ENCODE measurements around the gene FIBIN.
A peak's percentile ranks its signal among the peaks of the same experiment; 100 is the strongest.

FIBIN gene

DNA sequence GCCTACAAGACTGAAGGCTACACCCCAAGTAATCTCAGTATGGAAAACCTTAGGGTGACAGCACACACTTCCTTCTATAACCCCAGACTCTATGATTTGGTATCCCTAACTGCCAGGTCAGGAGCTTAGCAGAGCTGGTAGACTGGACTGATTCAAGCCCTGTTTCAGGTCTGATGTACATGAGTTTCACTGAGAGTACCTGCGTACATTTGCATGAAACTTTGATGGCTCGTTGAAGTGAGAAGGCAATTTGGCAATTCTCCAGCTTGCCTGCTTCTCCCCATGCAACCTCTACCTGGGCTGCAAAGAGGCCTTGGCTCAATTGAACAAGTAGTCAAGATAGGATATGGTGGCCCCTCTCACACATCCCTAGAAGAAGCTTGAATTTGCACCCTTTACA is 10.2 kb downstream of the FIBIN start:
- TF ChIP-seq, protein P1, sequence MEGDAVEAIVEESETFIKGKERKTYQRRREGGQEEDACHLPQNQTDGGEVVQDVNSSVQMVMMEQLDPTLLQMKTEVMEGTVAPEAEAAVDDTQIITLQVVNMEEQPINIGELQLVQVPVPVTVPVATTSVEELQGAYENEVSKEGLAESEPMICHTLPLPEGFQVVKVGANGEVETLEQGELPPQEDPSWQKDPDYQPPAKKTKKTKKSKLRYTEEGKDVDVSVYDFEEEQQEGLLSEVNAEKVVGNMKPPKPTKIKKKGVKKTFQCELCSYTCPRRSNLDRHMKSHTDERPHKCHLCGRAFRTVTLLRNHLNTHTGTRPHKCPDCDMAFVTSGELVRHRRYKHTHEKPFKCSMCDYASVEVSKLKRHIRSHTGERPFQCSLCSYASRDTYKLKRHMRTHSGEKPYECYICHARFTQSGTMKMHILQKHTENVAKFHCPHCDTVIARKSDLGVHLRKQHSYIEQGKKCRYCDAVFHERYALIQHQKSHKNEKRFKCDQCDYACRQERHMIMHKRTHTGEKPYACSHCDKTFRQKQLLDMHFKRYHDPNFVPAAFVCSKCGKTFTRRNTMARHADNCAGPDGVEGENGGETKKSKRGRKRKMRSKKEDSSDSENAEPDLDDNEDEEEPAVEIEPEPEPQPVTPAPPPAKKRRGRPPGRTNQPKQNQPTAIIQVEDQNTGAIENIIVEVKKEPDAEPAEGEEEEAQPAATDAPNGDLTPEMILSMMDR (IDR thresholded peaks at IDR 0.05; ENCODE audit: low read depth, low read length, missing control alignments), result no peak
- no peak for DNase-seq (ENCODE audit: extremely low read depth, low read depth)
- H3K4me3 ChIP-seq (replicated peaks; ENCODE audit: low read depth, low read length), result no peak overlapping the region

DNA sequence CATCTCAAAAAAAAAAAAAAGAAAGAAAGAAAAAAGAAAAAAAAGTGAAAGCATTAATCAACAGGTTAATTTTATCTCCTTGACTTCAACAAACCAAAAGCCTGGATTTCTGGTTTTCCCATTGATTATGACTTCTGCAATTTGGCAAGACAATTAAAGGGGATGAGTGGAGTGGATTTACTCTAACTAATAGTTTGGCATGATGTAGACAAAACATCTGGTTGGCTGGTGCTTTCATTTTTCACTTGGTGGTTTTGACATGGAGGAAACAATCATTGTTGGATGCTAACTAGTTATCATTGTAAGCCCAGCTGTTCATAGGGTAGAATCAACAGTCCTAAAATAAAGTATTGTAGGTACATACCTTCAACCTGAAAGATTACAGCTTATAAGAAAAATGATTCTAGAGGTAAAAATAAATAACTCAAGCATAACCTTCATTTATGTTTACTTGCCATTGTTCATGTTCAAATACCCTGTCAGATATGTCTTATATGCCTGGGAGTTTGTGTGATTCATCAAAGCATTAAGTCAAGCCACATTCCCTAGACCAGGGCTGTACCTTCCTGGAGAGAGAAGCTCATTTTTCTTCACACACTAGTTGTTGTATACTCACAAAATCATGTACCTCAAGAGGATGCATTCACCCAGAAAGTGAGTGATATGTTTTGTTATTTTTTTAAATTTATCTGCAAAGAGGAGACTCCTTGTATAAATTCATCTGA is 15.1 kb downstream of the FIBIN start:
- no peak overlapping the region for H3K4me3 ChIP-seq (replicated peaks; ENCODE audit: low read depth, low read length)
- no peak for DNase-seq (ENCODE audit: extremely low read depth, low read depth)
- TF ChIP-seq, protein P1 (IDR thresholded peaks at IDR 0.05; ENCODE audit: low read depth, low read length, missing control alignments), result no peak

DNA sequence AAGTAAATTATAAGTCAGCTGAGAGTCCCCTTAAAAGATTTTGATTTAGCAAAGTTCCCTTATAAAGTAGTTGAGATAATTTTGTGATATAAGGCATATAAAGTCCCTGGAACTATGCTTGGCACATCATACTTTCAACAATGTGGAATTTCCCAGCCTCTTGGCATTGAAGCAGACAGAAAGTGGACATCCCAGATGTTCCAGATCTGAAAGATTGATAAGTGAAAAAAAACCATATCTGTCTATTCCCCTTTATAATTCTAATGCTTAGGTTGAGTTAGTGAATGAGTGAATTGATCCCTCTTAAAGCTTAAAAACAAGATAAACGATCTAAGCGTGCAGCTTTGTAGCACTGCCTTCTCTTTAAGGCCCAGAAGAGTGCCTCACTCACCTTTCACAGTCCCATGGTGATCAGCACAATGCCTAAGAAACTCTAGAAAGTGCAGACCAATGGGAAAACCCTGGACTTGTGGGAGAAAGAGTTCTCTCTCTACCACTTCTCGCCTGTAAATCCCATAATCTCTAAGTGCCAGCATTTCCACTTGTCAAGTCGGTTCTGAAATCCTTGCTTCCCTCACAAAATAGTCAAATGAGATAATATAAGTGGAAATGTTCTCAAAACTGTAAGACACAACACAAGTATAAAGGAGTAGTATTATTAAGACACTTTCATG is 17.8 kb downstream of the FIBIN start:
- no peak for DNase-seq (ENCODE audit: extremely low read depth, low read depth)
- H3K4me3 ChIP-seq (replicated peaks; ENCODE audit: low read depth, low read length), result no peak overlapping the region
- TF ChIP-seq, protein P1 (IDR thresholded peaks at IDR 0.05; ENCODE audit: low read depth, low read length, missing control alignments), result no peak

DNA sequence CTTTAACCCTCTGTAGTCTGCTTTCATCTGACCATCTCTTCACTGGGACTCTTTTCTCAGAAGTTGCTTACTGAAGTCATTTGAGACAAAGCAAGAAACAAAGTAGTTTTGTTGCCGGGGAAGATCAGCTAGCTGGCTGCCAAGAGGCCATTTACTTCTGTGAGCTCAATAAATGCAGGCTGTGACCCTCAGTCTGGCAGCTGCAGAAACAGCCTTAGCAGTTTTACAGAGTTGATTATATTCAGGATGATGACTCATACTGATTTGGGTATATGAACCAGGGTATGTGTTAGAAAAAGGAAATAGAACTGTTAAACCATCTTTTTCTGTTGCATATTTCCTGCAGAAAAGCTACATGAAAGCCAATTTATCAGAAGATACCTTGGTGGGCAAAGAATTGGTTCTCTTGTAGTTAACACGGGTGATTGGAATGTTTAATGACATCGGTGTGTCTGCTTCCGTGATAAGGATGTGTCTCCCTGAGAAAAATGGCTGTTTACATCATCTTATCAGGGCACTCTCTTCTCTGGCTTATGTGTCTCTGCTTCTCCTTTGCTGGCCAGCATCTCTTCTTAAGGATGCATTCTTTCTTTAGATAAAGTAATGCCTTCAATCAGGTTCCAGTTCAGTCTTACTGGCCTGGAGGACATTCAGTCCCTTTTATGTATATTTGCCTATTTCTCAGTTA is 18.5 kb downstream of the FIBIN start:
- DNase-seq (ENCODE audit: extremely low read depth, low read depth), result peak; percentile 60
- TF ChIP-seq, protein P1 (IDR thresholded peaks at IDR 0.05; ENCODE audit: low read depth, low read length, missing control alignments), result no peak

DNA sequence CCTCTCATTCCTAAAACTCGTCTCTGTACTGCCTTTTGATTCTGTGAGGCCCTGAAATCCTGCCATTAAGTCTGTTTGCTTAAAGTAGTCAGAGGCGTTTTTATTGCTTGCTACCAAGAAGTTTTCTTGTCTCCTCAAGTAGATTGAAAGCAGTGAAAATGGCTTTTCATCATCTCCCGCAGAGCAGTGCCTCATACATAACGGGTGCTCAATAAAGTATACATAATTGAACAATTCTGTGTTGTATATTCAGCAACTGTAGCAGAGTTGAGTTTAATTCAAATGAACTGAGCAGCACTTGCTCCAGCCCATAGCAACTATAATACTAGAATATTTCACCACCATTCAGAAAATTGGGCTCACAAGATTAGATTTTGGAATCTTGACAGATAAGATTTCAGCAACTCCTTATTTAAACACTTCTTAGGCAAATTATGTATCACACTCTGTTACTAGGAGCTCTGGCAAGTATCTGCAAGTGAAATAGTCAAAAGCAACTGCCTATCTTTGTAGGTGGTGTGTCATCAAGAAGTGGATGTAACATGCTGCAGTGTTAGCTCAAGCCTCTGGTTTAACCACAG is 20.0 kb downstream of the FIBIN start:
- TF ChIP-seq, protein P1 (IDR thresholded peaks at IDR 0.05; ENCODE audit: low read depth, low read length, missing control alignments), result no peak
- DNase-seq (ENCODE audit: extremely low read depth, low read depth), result no peak
- no peak overlapping the region for H3K4me3 ChIP-seq (replicated peaks; ENCODE audit: low read depth, low read length)

More for the DNA sequence above, 18.5 kb downstream of the FIBIN start:
- H3K4me3 ChIP-seq (replicated peaks; ENCODE audit: low read depth, low read length), result no peak overlapping the region

DNA sequence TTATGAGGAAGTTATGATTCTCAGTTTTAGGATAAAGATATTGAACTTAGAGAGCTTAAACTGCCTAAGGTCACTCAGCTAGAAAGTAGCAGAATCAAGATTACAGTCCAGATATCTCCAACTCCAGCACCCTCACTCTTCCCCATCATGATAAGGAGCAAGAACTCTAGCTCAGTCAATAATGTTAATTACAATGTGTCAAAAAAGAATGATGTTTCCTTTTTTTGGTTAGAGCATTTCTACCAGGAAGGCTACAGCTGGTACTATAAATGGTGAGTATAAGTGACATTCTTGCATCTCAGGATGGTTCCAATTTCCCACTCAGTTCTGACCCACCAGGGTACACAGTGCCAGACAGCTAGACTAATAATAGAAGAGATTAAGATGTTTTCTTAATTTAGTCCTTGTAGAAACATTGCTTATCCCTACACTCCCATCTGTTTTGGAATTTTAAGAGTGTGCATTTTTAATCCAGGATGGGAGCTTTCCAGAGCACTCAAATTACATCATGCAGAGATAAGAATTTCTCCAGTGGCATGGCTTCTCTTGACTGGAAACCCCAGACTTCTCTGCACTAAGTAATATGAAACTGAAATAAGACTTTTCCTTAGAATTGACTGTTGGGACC is 25.1 kb downstream of the FIBIN start:
- DNase-seq (ENCODE audit: extremely low read depth, low read depth), result no peak
- H3K4me3 ChIP-seq (replicated peaks; ENCODE audit: low read depth, low read length), result no peak overlapping the region
- TF ChIP-seq, protein P1 (IDR thresholded peaks at IDR 0.05; ENCODE audit: low read depth, low read length, missing control alignments), result no peak

All from HFF-Myc (cell line).